HUES48 (cell line): ENCODE measurements around the gene C4A.

ENCODE experiments used
- H3K27ac ChIP-seq: one replicate; pipeline ENCODE4 v1.7.0; 2013; ENCODE audit warnings: low read depth, low read length, inconsistent platforms
- H3K27me3 ChIP-seq: 2 replicates; pipeline ENCODE4 v1.6.1; 2013; ENCODE audit warnings: mild to moderate bottlenecking, low read length; ENCODE audit not compliant: control insufficient read depth, insufficient read depth
- H3K36me3 ChIP-seq: 2 replicates; pipeline ENCODE4 v1.6.1; 2013; ENCODE audit warnings: low read length; ENCODE audit not compliant: control insufficient read depth, insufficient read depth
- H3K4me1 ChIP-seq: 2 replicates; pipeline ENCODE4 v1.6.1; 2013; ENCODE audit warnings: mild to moderate bottlenecking, low read length; ENCODE audit not compliant: control insufficient read depth, insufficient read depth
- H3K4me3 ChIP-seq: 2 replicates; pipeline ENCODE4 v1.5.1; 2013; ENCODE audit warnings: mild to moderate bottlenecking, low read depth, low read length
- H3K9ac ChIP-seq: 2 replicates; pipeline ENCODE4 v1.6.1; 2013; ENCODE audit warnings: mild to moderate bottlenecking, low read depth, low read length, moderate library complexity
- H3K9me3 ChIP-seq: 2 replicates; pipeline ENCODE4 v1.6.1; 2013; ENCODE audit warnings: low read length; ENCODE audit not compliant: control insufficient read depth, insufficient read depth

C4A gene

GRCh38 chr6:31947864-31948263, 34.0 kb upstream of the C4A start:
- H3K27ac ChIP-seq: no peak overlapping the region
- H3K36me3 ChIP-seq: peaks cover 20% of the 10 kb centered on the region
- peaks cover 4% of the 10 kb centered on the region; the same call in 1 of the 2 replicates for H3K27me3 ChIP-seq
- H3K9me3 ChIP-seq: no peaks in the 10 kb centered on the region
- H3K9ac ChIP-seq: no peak overlapping the region
- H3K4me1 ChIP-seq: no peaks in the 10 kb centered on the region
- H3K4me3 ChIP-seq: no peak overlapping the region

- Histone ChIP-seq H3K9me3 (no peaks in the 10 kb centered on the region), H3K36me3 (peaks cover 24% of the 10 kb centered on the region), H3K4me3 (no peak overlapping the region), H3K27ac (no peak overlapping the region), H3K4me1 (no peaks in the 10 kb centered on the region), H3K9ac (no peak overlapping the region), H3K27me3 (peaks cover 4% of the 10 kb centered on the region; the same call in 1 of the 2 replicates)
These were observed 33.6 kb upstream of the C4A start for GRCh38 chr6:31948306-31948705.

GRCh38 chr6:31948753-31949413, 33.0 kb upstream of the C4A start:
- Histone ChIP-seq H3K9ac (no peak overlapping the region), H3K27me3 (peaks cover 4% of the 10 kb centered on the region; the same call in 1 of the 2 replicates), H3K9me3 (no peaks in the 10 kb centered on the region), H3K27ac (no peak overlapping the region), H3K4me3 (no peak overlapping the region), H3K4me1 (no peaks in the 10 kb centered on the region), H3K36me3 (peaks cover 30% of the 10 kb centered on the region)

- Histone ChIP-seq H3K9me3 (no peaks in the 10 kb centered on the region), H3K4me3 (no peak overlapping the region), H3K9ac (no peak overlapping the region), H3K27me3 (peaks cover 4% of the 10 kb centered on the region; the same call in 1 of the 2 replicates), H3K27ac (no peak overlapping the region), H3K36me3 (peaks cover 42% of the 10 kb centered on the region), H3K4me1 (no peaks in the 10 kb centered on the region)
These were observed 31.8 kb upstream of the C4A start for GRCh38 chr6:31949926-31950548.

- Histone ChIP-seq H3K36me3 (peaks cover 60% of the 10 kb centered on the region), H3K27ac (no peak overlapping the region), H3K27me3 (peaks cover 4% of the 10 kb centered on the region; the same call in 1 of the 2 replicates), H3K4me1 (no peaks in the 10 kb centered on the region), H3K4me3 (no peak overlapping the region), H3K9ac (no peak overlapping the region), H3K9me3 (no peaks in the 10 kb centered on the region)
These were observed 29.6 kb upstream of the C4A start for GRCh38 chr6:31952140-31952805.

- H3K9me3 ChIP-seq: no peaks in the 10 kb centered on the region
- H3K4me3 ChIP-seq: no peak overlapping the region
- 0 out of 2 replicates have a peak, but pooled peaks cover under 1% of the 10 kb centered on the region for H3K4me1 ChIP-seq
- no peak overlapping the region for H3K27ac ChIP-seq
- peaks cover 61% of the 10 kb centered on the region for H3K36me3 ChIP-seq
- no peak overlapping the region for H3K9ac ChIP-seq
- H3K27me3 ChIP-seq: no peaks in the 10 kb centered on the region; the same call in 1 of the 2 replicates
These were observed 29.0 kb upstream of the C4A start for GRCh38 chr6:31952890-31953289.

GRCh38 chr6:31954511-31954910, 27.3 kb upstream of the C4A start:
- H3K9me3 ChIP-seq: no peaks in the 10 kb centered on the region
- H3K9ac ChIP-seq: no peak overlapping the region
- no peak overlapping the region for H3K27ac ChIP-seq
- H3K4me1 ChIP-seq: 0 out of 2 replicates have a peak, but pooled peaks cover 4% of the 10 kb centered on the region
- H3K36me3 ChIP-seq: peaks cover 61% of the 10 kb centered on the region
- no peak overlapping the region for H3K4me3 ChIP-seq
- no peaks in the 10 kb centered on the region for H3K27me3 ChIP-seq

- Histone ChIP-seq H3K9ac (no peak overlapping the region), H3K9me3 (no peaks in the 10 kb centered on the region), H3K36me3 (peaks cover 70% of the 10 kb centered on the region), H3K27me3 (no peaks in the 10 kb centered on the region), H3K4me1 (0 out of 2 replicates have a peak, but pooled peaks cover 4% of the 10 kb centered on the region), H3K27ac (no peak overlapping the region), H3K4me3 (no peak overlapping the region)
These were observed 25.1 kb upstream of the C4A start for GRCh38 chr6:31956796-31957195.

GRCh38 chr6:31958412-31958740, 23.5 kb upstream of the C4A start:
- Histone ChIP-seq H3K27me3 (no peaks in the 10 kb centered on the region), H3K4me3 (peak overlapping the region; percentile 97), H3K9me3 (no peaks in the 10 kb centered on the region), H3K4me1 (0 out of 2 replicates have a peak, but pooled peaks cover 4% of the 10 kb centered on the region), H3K36me3 (peaks cover 70% of the 10 kb centered on the region), H3K27ac (peak overlapping the region; percentile 36), H3K9ac (peak overlapping the region; percentile 75)

GRCh38 chr6:31958741-31959739, 22.8 kb upstream of the C4A start, which contains the start of the genes NELFE and SKIC2:
Gene NELFE, minus strand, starts transcription at chr6:31958971. Its CDS starts 525 bp downstream, at chr6:31958446.
Gene SKIC2, plus strand, starts transcription at chr6:31959175. Its CDS starts 18 bp downstream, at chr6:31959193.
- Histone ChIP-seq H3K36me3 (peaks cover 70% of the 10 kb centered on the region), H3K4me1 (0 out of 2 replicates have a peak, but pooled peaks cover 4% of the 10 kb centered on the region), H3K9ac (peak within 1 kb of the TSS; percentile 75), H3K4me3 (peak within 1 kb of the TSS; percentile 97), H3K27me3 (no peaks in the 10 kb centered on the region), H3K27ac (peak within 1 kb of the TSS; percentile 53), H3K9me3 (no peaks in the 10 kb centered on the region)
